GM18508 (cell line): Measurements from ENCODE around the gene CRISPLD2.
"Not testable (repeated sequence)": the region's sequence is repeated elsewhere in the genome, so short reads cannot be mapped to it uniquely, and the experiment has no call there.

ENCODE experiments used
- ATAC-seq: cut with Tn5 transposase; IDR thresholded peaks from one replicate; pipeline ENCODE4 v1.9.1; 2021; ENCODE audit warnings: moderate number of reproducible peaks; ENCODE audit not compliant: insufficient read depth, unreplicated experiment

CRISPLD2 gene

DNA sequence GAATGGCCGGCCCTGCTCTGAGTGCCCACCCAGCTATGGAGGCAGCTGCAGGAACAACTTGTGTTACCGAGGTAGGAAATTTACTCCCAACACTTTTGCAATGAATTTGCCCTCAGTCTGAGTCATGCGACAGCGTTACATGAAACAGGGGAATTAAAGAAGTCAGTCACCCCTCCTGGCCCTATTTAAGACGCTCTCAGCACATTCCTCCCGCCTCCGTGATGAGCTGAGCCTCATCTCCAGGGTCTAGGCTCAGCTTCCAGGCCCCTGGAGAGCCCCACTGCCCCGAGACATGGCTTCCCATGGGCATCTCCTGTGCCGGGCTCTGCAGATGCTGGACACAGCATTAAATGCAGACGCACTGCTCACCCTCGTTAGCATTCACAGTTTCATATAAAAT is 35.0 kb downstream of the CRISPLD2 start:
- ATAC-seq: no peak

GRCh38 chr16:84855435-84856202 is 35.8 kb downstream of the CRISPLD2 start:
- ATAC-seq: not testable (repeated sequence)

GRCh38 chr16:84856203-84856581 is 36.4 kb downstream of the CRISPLD2 start:
- ATAC-seq: not testable (repeated sequence)

- ATAC-seq: not testable (repeated sequence)
Measured at GRCh38 chr16:84856811-84857210, 37.0 kb downstream of the CRISPLD2 start.

GRCh38 chr16:84859681-84860080 is 39.9 kb downstream of the CRISPLD2 start:
- no peak for ATAC-seq

GRCh38 chr16:84860383-84860782 is 40.6 kb downstream of the CRISPLD2 start:
- ATAC-seq: no peak

DNA sequence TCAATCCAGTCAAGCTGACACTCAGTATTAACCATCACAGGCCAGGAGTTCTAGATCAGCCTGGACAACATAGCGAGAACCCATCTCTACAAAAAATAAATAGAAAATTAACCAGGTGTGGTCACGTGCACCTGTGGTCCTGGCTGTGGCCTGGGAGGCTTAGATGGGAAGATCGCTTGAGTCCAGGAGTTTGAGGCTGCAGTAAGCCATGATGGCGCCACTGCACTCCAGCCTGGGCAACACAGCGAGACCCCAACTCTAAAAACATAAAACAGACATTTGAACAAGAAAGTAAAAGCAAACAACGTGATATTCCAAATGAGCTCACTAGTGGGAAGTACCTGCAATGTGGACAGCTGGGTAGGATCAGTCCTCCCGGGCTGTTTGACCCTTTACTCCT is 41.9 kb downstream of the CRISPLD2 start:
- ATAC-seq: no peak

GRCh38 chr16:84862804-84863480 is 43.2 kb downstream of the CRISPLD2 start:
- no peak for ATAC-seq

DNA sequence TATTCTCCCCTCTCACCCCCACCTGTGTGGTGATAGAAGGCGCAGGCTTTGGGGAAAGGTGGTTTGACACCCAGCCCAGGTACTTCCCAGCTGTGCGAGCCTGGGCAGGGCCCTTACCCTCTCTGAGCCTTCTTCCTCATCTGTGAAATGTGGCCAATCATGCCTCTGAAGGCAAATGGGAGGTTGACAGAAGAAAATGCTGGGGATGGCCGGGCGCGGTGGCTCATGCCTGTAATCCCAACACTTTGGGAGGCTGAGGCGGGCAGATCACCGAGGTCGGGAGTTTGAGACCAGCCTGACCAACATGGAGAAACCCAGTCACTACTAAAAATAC is 43.7 kb downstream of the CRISPLD2 start:
- ATAC-seq: no peak

GRCh38 chr16:84864326-84864955 is 44.7 kb downstream of the CRISPLD2 start:
- no peak for ATAC-seq

GRCh38 chr16:84867696-84868095 is 47.9 kb downstream of the CRISPLD2 start:
- ATAC-seq: no peak

DNA sequence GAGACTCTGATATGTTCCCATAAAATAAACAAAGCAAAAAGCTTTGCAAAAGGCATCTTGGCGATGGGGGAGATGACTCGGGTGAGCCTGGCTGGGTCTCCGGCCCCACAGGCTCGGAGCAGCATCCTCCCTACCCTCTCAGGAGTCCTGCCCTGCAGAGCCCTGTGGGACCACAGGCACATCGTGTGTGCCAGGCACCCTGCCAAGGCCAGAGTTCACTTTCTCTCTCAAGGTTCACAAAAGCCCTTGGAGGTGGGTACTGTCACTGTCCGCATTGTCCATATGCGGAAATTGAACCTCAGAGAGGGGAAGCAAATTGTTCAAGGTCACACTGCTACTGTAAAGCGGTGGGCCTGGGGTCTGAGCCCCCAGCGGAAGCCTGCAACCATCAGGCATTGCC is 48.5 kb downstream of the CRISPLD2 start:
- no peak for ATAC-seq

DNA sequence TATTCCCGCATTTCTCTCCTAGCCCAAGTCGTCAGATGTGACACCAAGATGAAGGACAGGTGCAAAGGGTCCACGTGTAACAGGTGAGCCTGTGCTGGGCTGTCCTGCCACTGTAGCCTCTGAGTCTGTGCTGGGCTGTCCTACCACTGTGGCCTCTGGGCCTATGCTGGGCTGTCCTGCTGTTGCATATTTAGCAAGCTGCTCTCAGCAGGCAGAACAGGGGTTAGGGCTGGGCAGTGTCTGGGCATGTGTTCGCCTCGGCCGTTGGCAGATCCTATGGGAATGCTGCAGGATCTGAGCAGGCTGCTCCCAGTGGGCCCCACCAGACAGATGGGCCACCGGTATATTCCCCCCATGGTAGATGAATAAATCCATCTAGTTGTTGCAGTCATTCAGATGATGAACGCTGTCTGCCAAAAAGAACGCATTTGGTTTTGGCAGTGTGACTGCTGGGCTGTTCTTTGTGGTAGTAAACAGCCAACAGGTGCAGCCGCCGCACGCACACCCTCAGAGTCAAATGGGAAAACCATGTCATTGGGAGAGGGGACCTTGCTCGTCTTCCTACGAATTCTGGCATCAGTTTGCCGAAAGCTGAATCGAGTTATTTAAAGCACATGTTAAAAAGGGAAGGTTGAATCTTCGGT is 49.2 kb downstream of the CRISPLD2 start:
- ATAC-seq: no peak

DNA sequence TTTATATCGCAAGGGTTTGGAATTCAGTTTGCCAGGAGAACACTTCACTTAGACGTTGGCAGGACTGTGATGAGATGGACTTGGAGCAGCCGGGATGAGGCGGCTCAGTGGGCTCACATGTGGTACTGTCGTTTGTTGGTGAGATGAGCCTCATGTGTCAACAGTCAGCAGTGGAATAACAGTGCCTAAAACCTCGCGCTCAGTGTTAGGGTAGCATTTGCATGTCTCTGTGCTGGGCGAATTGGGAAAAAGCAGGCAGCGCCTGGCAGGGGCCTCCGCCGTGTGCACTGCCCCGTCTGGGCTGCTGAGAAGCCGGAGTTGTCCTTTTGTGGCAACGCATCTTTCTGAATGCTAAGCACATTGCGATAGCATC is 49.7 kb downstream of the CRISPLD2 start:
- no peak for ATAC-seq

- ATAC-seq: not testable (repeated sequence)
Measured at GRCh38 chr16:84872971-84873370, 53.2 kb downstream of the CRISPLD2 start.

DNA sequence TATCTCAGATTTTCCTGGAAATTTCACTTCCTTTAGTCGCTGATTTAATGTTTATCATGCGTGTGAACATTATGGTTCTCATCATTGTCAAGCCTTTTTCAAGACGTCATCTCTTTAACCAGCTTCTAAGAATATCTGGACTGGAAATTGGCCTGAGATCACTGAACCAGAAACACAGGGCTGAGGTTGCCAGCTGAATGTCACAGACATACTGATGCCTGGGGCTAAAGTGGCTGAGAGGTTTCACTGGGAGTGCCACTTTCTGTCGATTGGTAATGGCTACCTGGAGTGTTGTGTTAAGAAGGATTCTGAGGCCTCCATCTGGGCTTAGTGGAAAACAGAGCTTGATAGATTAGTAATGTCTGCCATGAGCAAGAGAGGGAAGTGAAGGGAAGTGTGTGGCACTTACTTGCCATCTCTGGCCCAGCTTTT is 54.2 kb downstream of the CRISPLD2 start:
- no peak for ATAC-seq

GRCh38 chr16:84874553-84874952 is 54.8 kb downstream of the CRISPLD2 start:
- ATAC-seq: no peak

GRCh38 chr16:84874983-84875382 is 55.2 kb downstream of the CRISPLD2 start:
- no peak for ATAC-seq

GRCh38 chr16:84875846-84876245 is 56.1 kb downstream of the CRISPLD2 start:
- ATAC-seq: no peak

DNA sequence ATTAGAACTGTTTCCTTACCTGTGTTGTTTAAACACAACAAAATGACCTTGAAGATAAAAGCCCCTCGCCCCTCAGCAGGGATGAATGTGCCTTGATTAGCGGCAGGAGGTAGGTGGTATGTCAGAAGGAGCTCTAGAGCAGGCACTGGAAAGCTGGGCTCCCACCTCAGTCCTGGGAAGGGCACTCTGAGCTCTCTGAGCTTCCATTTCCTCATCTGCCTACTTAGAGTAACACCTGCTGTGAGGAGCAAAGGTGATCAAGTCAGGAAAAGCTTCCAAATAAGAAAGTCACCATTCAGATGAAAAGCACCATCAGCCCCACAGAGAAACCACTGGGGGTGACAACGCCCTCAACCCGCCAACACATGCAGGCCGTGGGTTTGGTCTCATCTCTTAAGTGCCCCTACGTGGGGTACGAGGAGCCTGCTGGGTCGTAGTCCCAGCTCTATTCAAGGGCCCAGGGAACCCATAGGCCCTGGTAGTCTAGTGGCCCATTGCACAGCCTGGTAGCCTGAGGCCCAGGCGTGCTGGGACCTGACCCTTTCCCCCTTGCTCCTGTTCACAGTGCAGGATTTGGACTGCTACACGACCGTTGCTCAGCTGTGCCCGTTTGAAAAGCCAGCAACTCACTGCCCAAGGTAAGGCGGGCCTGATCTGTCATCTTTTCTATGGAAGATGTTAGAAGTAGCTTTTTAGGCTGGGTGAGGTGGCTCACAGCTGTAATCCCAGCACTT is 57.3 kb downstream of the CRISPLD2 start:
- no peak for ATAC-seq
